H1 (cell line): ENCODE results near the gene CLIP3. TPM values are rescaled to one million over a fixed set of nuclear protein-coding genes. Genes with fewer than 3 reads are reported as not detected.

Experiments used
- CTCF ChIA-PET: fragments of 300-600 bp; sonication (Branson Sonifier 250); formaldehyde crosslinking; loops from one replicate; lab custom pipeline; 2021; ENCODE audit not compliant: partially characterized antibody; lab: Charles Lee
- POLR2A ChIA-PET: fragments of 300-600 bp; sonication (Branson Sonifier 250); formaldehyde crosslinking; loops from one replicate; lab custom pipeline; 2021; ENCODE audit warnings: inconsistent platforms; ENCODE audit not compliant: partially characterized antibody; lab: Charles Lee
- DNase-seq, 2 experiments: peaks; one replicate each; pipeline versions ENCODE4 v3.0.0 to v3.0.0-alpha.2; 2010 to 2022; ENCODE audit warnings: low spot score in 2 of 2, low read depth in 1 of 2, mixed read lengths in 1 of 2
- FAIRE-seq: peaks from 2 replicates; lab custom pipeline; 2011; peaks lifted over from hg19 to GRCh38; lab: Jason Lieb, UNC
- H2AFZ ChIP-seq: 2 replicates; pipeline ENCODE4 v1.8.1; 2012; ENCODE audit warnings: low read length, inconsistent platforms
- H2AK5ac ChIP-seq: 2 replicates; pipeline ENCODE4 v1.6.1; 2013; ENCODE audit warnings: low read depth, low read length
- H2BK120ac ChIP-seq: replicated peaks from 2 replicates; pipeline ENCODE3; 2013; ENCODE audit warnings: low read depth, low read length, inconsistent platforms
- H2BK12ac ChIP-seq: 2 replicates; pipeline ENCODE4 v1.6.1; 2013; ENCODE audit warnings: low read depth, low read length
- H2BK15ac ChIP-seq: 2 replicates; pipeline ENCODE4 v1.6.1; 2013; ENCODE audit warnings: low read length
- H2BK20ac ChIP-seq: 2 replicates; pipeline ENCODE4 v1.6.1; 2013; ENCODE audit warnings: low read length
- H2BK5ac ChIP-seq: 2 replicates; pipeline ENCODE4 v1.6.1; 2013; ENCODE audit warnings: low read depth, low read length
- H3K14ac ChIP-seq: 2 replicates; pipeline ENCODE4 v1.6.1; 2013; ENCODE audit warnings: inconsistent platforms; ENCODE audit not compliant: insufficient read length
- H3K18ac ChIP-seq: 2 replicates; pipeline ENCODE4 v1.6.1; 2013; ENCODE audit warnings: low read length; ENCODE audit errors: extremely low read depth
- H3K23ac ChIP-seq: 2 replicates; pipeline ENCODE4 v1.6.1; 2013; ENCODE audit warnings: inconsistent platforms; ENCODE audit not compliant: insufficient read length
- H3K23me2 ChIP-seq: 2 replicates; pipeline ENCODE4 v1.6.1; 2013; ENCODE audit warnings: low read depth, low read length
- H3K27ac ChIP-seq: 2 replicates; pipeline ENCODE4 v1.6.1; 2011; ENCODE audit warnings: low read depth, low read length, inconsistent platforms
- H3K27me3 ChIP-seq, 4 experiments: replicated peaks in 1 of 4; 1 replicate in 1 of 4; 2 replicates in 3 of 4; pipeline versions ENCODE4 v1.6.1 to v1.8.1; 2011 to 2013; ENCODE audit warnings: low read length in 3 of 4, mild to moderate bottlenecking in 3 of 4, inconsistent platforms in 2 of 4, mixed read lengths in 2 of 4, moderate library complexity in 1 of 4; ENCODE audit not compliant: control insufficient read depth in 3 of 4, insufficient read depth in 3 of 4; ENCODE audit errors: extremely low read depth in 1 of 4
- H3K36me3 ChIP-seq, 4 experiments: 2 replicates each; pipeline versions ENCODE4 v1.6.1 to v1.8.1; 2011 to 2013; ENCODE audit warnings: mild to moderate bottlenecking in 4 of 4, low read length in 3 of 4, moderate library complexity in 2 of 4, control low read depth in 1 of 4, inconsistent platforms in 1 of 4; ENCODE audit not compliant: insufficient read depth in 4 of 4, control insufficient read depth in 2 of 4
- H3K4ac ChIP-seq: replicated peaks from 2 replicates; pipeline ENCODE3; 2013; ENCODE audit warnings: low read length, low read depth, mixed read lengths, inconsistent platforms; ENCODE audit not compliant: insufficient read length
- H3K4me1 ChIP-seq, 4 experiments: replicated peaks in 1 of 4; 1 replicate in 1 of 4; 2 replicates in 3 of 4; pipeline versions ENCODE4 v1.6.1 to v1.8.1; 2011 to 2013; ENCODE audit warnings: low read length in 3 of 4, inconsistent platforms in 2 of 4, mixed read lengths in 1 of 4; ENCODE audit not compliant: insufficient read depth in 4 of 4, control insufficient read depth in 3 of 4
- H3K4me2 ChIP-seq, 2 experiments: 2 replicates each; pipeline versions ENCODE4 v1.6.1 to v1.8.1; 2011 to 2013; ENCODE audit warnings: low read depth in 2 of 2, low read length in 2 of 2, control low read depth in 1 of 2, inconsistent platforms in 1 of 2, mild to moderate bottlenecking in 1 of 2; ENCODE audit not compliant: insufficient read depth in 1 of 2
- H3K4me3 ChIP-seq, 4 experiments: fragments of 200-600, 300-600 bp in 1 of 4; sonication (generic), shearing (Covaris generic), sonication (Bioruptor Twin) in 1 of 4; 2 replicates each; pipeline versions ENCODE4 v1.5.1 to v1.8.1; 2011 to 2016; ENCODE audit warnings: low read length in 4 of 4, low read depth in 3 of 4, control low read depth in 2 of 4, inconsistent platforms in 2 of 4, mild to moderate bottlenecking in 2 of 4, mixed read lengths in 1 of 4, moderate library complexity in 1 of 4; ENCODE audit not compliant: insufficient read depth in 2 of 4; ENCODE audit errors: extremely low read depth in 1 of 4
- H3K56ac ChIP-seq: replicated peaks from 2 replicates; pipeline ENCODE3; 2013; ENCODE audit warnings: low read depth, mild to moderate bottlenecking, mixed read lengths, low read length, inconsistent platforms; ENCODE audit not compliant: insufficient read length
- H3K79me1 ChIP-seq: 2 replicates; pipeline ENCODE4 v1.6.1; 2013; ENCODE audit warnings: low read depth, low read length, control low read depth
- H3K79me2 ChIP-seq, 2 experiments: 2 replicates each; pipeline versions ENCODE4 v1.6.1 to v1.8.1; 2012 to 2013; ENCODE audit warnings: low read length in 2 of 2, mild to moderate bottlenecking in 2 of 2, inconsistent platforms in 1 of 2; ENCODE audit not compliant: insufficient read depth in 2 of 2, control insufficient read depth in 1 of 2
- H3K9ac ChIP-seq, 4 experiments: replicated peaks in 1 of 4; 1 replicate in 1 of 4; 2 replicates in 3 of 4; pipeline versions ENCODE4 v1.6.1 to v1.8.1; 2011 to 2013; ENCODE audit warnings: low read depth in 3 of 4, low read length in 3 of 4, control low read depth in 2 of 4, mild to moderate bottlenecking in 2 of 4, moderate library complexity in 2 of 4, inconsistent platforms in 1 of 4; ENCODE audit errors: extremely low read depth in 1 of 4
- H3K9me3 ChIP-seq, 2 experiments: 2 replicates each; pipeline versions ENCODE4 v1.6.1 to v1.8.1; 2012 to 2013; ENCODE audit warnings: mild to moderate bottlenecking in 2 of 2, moderate library complexity in 2 of 2, control low read depth in 1 of 2, inconsistent platforms in 1 of 2, low read depth in 1 of 2, low read length in 1 of 2, mixed read lengths in 1 of 2; ENCODE audit not compliant: insufficient read depth in 2 of 2
- H4K20me1 ChIP-seq, 2 experiments: replicated peaks in 1 of 2; 2 replicates each; pipeline versions ENCODE3 to v1.8.1; 2011 to 2013; ENCODE audit warnings: inconsistent platforms in 2 of 2, low read length in 2 of 2, mild to moderate bottlenecking in 1 of 2; ENCODE audit not compliant: insufficient read depth in 2 of 2, control insufficient read depth in 1 of 2
- H4K5ac ChIP-seq: 2 replicates; pipeline ENCODE4 v1.6.1; 2013; ENCODE audit warnings: low read length, low read depth, mixed read lengths, inconsistent platforms; ENCODE audit not compliant: insufficient read length
- H4K8ac ChIP-seq: 2 replicates; pipeline ENCODE4 v1.8.0; 2013; ENCODE audit warnings: mild to moderate bottlenecking, moderate library complexity, low read length, inconsistent platforms; ENCODE audit not compliant: insufficient read depth; ENCODE audit errors: extremely low read depth
- H4K91ac ChIP-seq: replicated peaks from 2 replicates; pipeline ENCODE3; 2013; ENCODE audit warnings: low read length, mixed read lengths, inconsistent platforms; ENCODE audit not compliant: insufficient read length
- GABPA ChIP-seq: IDR thresholded peaks from 2 replicates; pipeline ENCODE4 v1.6.1; 2011; ENCODE audit warnings: mild to moderate bottlenecking, low read length, moderate library complexity, borderline replicate concordance; ENCODE audit not compliant: insufficient read depth
- SRF ChIP-seq: IDR thresholded peaks from 2 replicates; pipeline ENCODE4 v1.6.1; 2011; ENCODE audit warnings: mild to moderate bottlenecking, low read depth, low read length, moderate library complexity
- USF2 ChIP-seq: IDR thresholded peaks from 2 replicates; pipeline ENCODE4 v1.6.1; 2011; ENCODE audit warnings: low read length, improper control_type of control experiment
- WGBS, 2 experiments: shearing (Covaris generic) in 1 of 2; methylation state at CpG; one replicate each; pipeline versions ENCODE4 v1.1.6 to v1.1.7; 2013 to 2015; ENCODE audit warnings: low lambda C conversion rate in 2 of 2, mixed read lengths in 2 of 2, inconsistent platforms in 1 of 2, low coverage in 1 of 2, missing lambda C conversion rate in 1 of 2; ENCODE audit not compliant: insufficient replicate concordance in 2 of 2, insufficient coverage in 1 of 2, insufficient read length in 1 of 2; ENCODE audit errors: extremely low coverage in 1 of 2, missing lambda C conversion rate in 1 of 2; 5-methylcytosine and 5-hydroxymethylcytosine counted together
- polyA plus RNA-seq, 7 experiments: library from polyadenylated mRNA; depleted of rRNA in 3 of 7; stranded (reverse) in 5 of 7; unstranded in 2 of 7; fragments of >200 nt in 5 of 7; fragments of 200-250 nt in 2 of 7; gene quantifications; 1 replicate in 5 of 7; 2 replicates in 1 of 7; 4 replicates in 1 of 7; pipeline versions ENCODE4 v1.2.1 to v1.2.3, GENCODE V29; 2011 to 2013; ENCODE audit warnings: missing spikeins in 2 of 7, mixed read lengths in 2 of 7
- total RNA-seq: library from RNA; stranded (reverse); fragmentation: NEBNext Ultra II Directional; extraction: Animal tissue kit (Norgen Biotek cat#: 25700); gene quantifications from 2 replicates; pipeline ENCODE4 v1.2.1, GENCODE V29; 2021

The CLIP3 gene
- total and polyA plus RNA-seq, 2 of the 8 experiments (the other 6 are each of a cell fraction or from before 2014, with no cell fraction given) = 5.9 to 21.7 TPM

- no peaks in the 10 kb centered on the region for H3K27me3 ChIP-seq
- H2BK15ac ChIP-seq = no peak overlapping the region
- no peak overlapping the region for H3K56ac ChIP-seq
- no peak overlapping the region for H3K27ac ChIP-seq
- H2AK5ac ChIP-seq = no peak overlapping the region
- no peak overlapping the region for H2BK12ac ChIP-seq
- no peak overlapping the region for H3K14ac ChIP-seq
- DNase-seq = no peak
- no peak overlapping the region for H3K9ac ChIP-seq
- H3K36me3 ChIP-seq = peaks cover 27 to 63% (median 52%) of the 10 kb centered on the region in 4 experiments
- no peak overlapping the region for H2BK20ac ChIP-seq
- ChIA-PET POLR2A (no interaction called here), CTCF (no interaction called here)
- H3K23me2 ChIP-seq = no peaks in the 10 kb centered on the region
- peaks cover 0 to 3% of the 10 kb centered on the region in 2 experiments; a peak in 1 of 4 replicates for H3K79me2 ChIP-seq
- H2AFZ ChIP-seq = no peak overlapping the region
- H2BK120ac ChIP-seq = no peak overlapping the region
- H3K18ac ChIP-seq = no peak overlapping the region
- 93% methylated on average over 8 of the region's 8 CpGs; no CpG with 5 or more reads in 1 of the 2 experiments for WGBS, 2 experiments
- H4K8ac ChIP-seq = no peak overlapping the region
- no peak overlapping the region for H3K4me3 ChIP-seq
- H3K23ac ChIP-seq = no peak overlapping the region
- H4K91ac ChIP-seq = no peak overlapping the region
- FAIRE-seq = no peak
- no peaks in the 10 kb centered on the region; the same call in 1 of the 2 replicates for H3K79me1 ChIP-seq
- H3K9me3 ChIP-seq = no peaks in the 10 kb centered on the region
- no peak overlapping the region for H2BK5ac ChIP-seq
- peaks cover 5 to 17% of the 10 kb centered on the region in 2 experiments for H4K20me1 ChIP-seq
- H3K4ac ChIP-seq = no peak overlapping the region
- no peak overlapping the region for H3K4me2 ChIP-seq
- H3K4me1 ChIP-seq = no peaks in the 10 kb centered on the region
- no peak overlapping the region for H4K5ac ChIP-seq
- TF ChIP-seq USF2 (no peak), GABPA (no peak), SRF (no peak)
Observed at GRCh38 chr19:36064826-36065225, 32.2 kb upstream of the CLIP3 start.
